ENCODE results near the gene AFAP1. TPM values are rescaled to one million over a fixed set of nuclear protein-coding genes. Genes with fewer than 3 reads are reported as not detected.
"Not testable (repeated sequence)": the region's sequence is repeated elsewhere in the genome, so short reads cannot be mapped to it uniquely, and the experiment has no call there.

Gene AFAP1
- total and polyA plus RNA-seq, 2 donors (not counting 1 experiment from before 2014, with no cell fraction given) = 0.03 to 0.44 TPM

DNA sequence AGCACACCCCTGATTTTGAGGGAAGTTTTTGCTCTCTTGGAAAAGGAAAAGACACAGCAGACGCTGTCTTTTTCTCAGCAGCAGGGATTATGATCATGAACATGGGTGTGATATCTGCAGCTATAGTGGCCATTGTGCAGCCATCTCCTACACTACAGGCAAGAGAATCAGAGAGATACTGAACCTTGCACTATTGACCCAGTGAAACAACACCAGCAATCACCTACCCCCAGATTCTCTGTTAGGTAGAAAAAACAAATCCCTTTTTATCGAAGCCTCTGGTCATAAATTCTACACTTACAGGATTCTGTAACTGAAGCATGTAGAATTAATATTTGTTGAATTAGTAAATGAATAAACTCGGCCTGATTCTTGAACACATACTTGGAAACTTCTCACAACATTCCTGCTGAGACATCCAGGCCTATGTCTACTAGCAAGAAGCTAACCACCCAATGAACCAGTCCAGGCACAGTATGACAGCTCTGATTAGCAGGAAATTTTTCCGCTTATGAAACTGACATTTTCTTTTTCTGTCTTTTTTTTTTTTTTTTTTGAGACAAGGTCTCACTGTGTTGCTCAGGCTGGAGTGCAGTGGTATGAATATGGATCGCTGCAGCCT is 5.0 kb upstream of the AFAP1 start:
- Mint-ChIP-seq H3K4me3 (no peak overlapping the region), H3K4me1 (peaks cover 1% of the 10 kb centered on the region), H3K9me3 (ENCODE audit: insufficient read depth) (no peaks in the 10 kb centered on the region), H3K27me3 (peaks cover 40% of the 10 kb centered on the region), H3K27ac (no peak overlapping the region)
- peaks cover 0 to 9% (median 3%) of the 10 kb centered on the region in 3 donors for H3K9me3 ChIP-seq (ENCODE audit: control extremely low read depth in 1 of 3, control insufficient read depth in 2 of 3, insufficient read depth in 1 of 3, low read length in 2 of 3)
- H3K27me3 ChIP-seq (replicated peaks in 1 of 4; ENCODE audit: control extremely low read depth in 1 of 4, control insufficient read depth in 3 of 4, insufficient read depth in 4 of 4, low read length in 3 of 4) = peaks cover 0 to 5% (median 0%) of the 10 kb centered on the region in 4 experiments
- no peak overlapping the region for H3K4me2 ChIP-seq (replicated peaks; ENCODE audit: low read depth, low read length, poor library complexity, severe bottlenecking)
- no peaks in the 10 kb centered on the region for H4K20me1 ChIP-seq (ENCODE audit: control insufficient read depth, insufficient read depth, low read length, poor library complexity, severe bottlenecking)
- no CpG with 5 or more reads among the region's 5 CpGs for WGBS (ENCODE audit: insufficient coverage)
- TF ChIP-seq EZH2 (IDR thresholded peaks at IDR 0.05; ENCODE audit: borderline replicate concordance, insufficient read depth, low read depth, low read length, poor library complexity, severe bottlenecking) = no peak
- TF ChIP-seq, protein P1, sequence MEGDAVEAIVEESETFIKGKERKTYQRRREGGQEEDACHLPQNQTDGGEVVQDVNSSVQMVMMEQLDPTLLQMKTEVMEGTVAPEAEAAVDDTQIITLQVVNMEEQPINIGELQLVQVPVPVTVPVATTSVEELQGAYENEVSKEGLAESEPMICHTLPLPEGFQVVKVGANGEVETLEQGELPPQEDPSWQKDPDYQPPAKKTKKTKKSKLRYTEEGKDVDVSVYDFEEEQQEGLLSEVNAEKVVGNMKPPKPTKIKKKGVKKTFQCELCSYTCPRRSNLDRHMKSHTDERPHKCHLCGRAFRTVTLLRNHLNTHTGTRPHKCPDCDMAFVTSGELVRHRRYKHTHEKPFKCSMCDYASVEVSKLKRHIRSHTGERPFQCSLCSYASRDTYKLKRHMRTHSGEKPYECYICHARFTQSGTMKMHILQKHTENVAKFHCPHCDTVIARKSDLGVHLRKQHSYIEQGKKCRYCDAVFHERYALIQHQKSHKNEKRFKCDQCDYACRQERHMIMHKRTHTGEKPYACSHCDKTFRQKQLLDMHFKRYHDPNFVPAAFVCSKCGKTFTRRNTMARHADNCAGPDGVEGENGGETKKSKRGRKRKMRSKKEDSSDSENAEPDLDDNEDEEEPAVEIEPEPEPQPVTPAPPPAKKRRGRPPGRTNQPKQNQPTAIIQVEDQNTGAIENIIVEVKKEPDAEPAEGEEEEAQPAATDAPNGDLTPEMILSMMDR (IDR thresholded peaks at IDR 0.05) = no peak
- H3K79me2 ChIP-seq (ENCODE audit: control insufficient read depth, insufficient read depth, low read length) = no peaks in the 10 kb centered on the region
- H3K9ac ChIP-seq (ENCODE audit: low read length) = no peak overlapping the region
- no peaks in the 10 kb centered on the region for H3K4me1 ChIP-seq (ENCODE audit: control insufficient read depth in 2 of 2, insufficient read depth in 2 of 2, low read length in 2 of 2)
- H2AFZ ChIP-seq (ENCODE audit: insufficient read depth, low read depth, low read length, poor library complexity, severe bottlenecking) = no peak overlapping the region
- H3K4me3 ChIP-seq (ENCODE audit: control extremely low read depth in 1 of 5, extremely low read depth in 1 of 5, insufficient read depth in 1 of 5, low read depth in 2 of 5, low read length in 4 of 5) = no peak overlapping the region
- ChIA-PET POLR2A (no interaction called here), CTCF (no interaction called here)
- DNase-seq = no peak
- intact Hi-C loops (cut with micrococcal nuclease) = no loop called here
- H3K27ac ChIP-seq (ENCODE audit: low read length in 2 of 2) = no peak overlapping the region
- ATAC-seq (ENCODE audit: low read depth) = no peak
- H3K36me3 ChIP-seq (replicated peaks in 1 of 2; ENCODE audit: control extremely low read depth in 1 of 2, control insufficient read depth in 1 of 2, extremely low read depth in 1 of 2, insufficient read depth in 2 of 2, low read length in 1 of 2) = no peaks in the 10 kb centered on the region

DNA sequence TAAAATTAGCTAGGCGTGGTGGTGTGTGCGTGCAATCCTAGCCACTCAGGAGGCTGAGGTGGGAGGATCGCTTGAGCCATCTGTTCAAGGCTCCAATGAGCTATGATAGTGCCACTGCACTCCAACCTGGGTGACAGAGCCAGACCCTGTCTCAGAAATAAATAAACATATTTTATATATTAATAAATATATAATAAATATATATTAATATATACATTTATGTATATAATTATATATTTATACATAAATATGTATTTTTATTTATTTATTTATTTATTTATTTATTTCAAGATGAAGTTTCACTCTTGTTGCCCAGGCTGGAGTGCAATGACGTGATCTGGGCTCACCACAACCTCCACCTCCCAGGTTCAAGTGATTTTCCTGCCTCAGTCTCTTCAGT is 4.0 kb upstream of the AFAP1 start:
- H3K27ac Mint-ChIP-seq; H3K9ac ChIP-seq (ENCODE audit: low read length); H4K20me1 ChIP-seq (ENCODE audit: control insufficient read depth, insufficient read depth, low read length, poor library complexity, severe bottlenecking); H3K4me2 ChIP-seq (replicated peaks; ENCODE audit: low read depth, low read length, poor library complexity, severe bottlenecking); H3K4me3 ChIP-seq (ENCODE audit: control extremely low read depth in 1 of 5, extremely low read depth in 1 of 5, insufficient read depth in 1 of 5, low read depth in 2 of 5, low read length in 4 of 5); H3K27ac ChIP-seq (ENCODE audit: low read length in 2 of 2); H3K27me3 ChIP-seq (replicated peaks in 1 of 4; ENCODE audit: control extremely low read depth in 1 of 4, control insufficient read depth in 3 of 4, insufficient read depth in 4 of 4, low read length in 3 of 4); ATAC-seq (ENCODE audit: low read depth); H2AFZ ChIP-seq (ENCODE audit: insufficient read depth, low read depth, low read length, poor library complexity, severe bottlenecking); H3K79me2 ChIP-seq (ENCODE audit: control insufficient read depth, insufficient read depth, low read length); H3K4me3 Mint-ChIP-seq; DNase-seq; H3K4me1 ChIP-seq (ENCODE audit: control insufficient read depth in 2 of 2, insufficient read depth in 2 of 2, low read length in 2 of 2); CTCF ChIA-PET; H3K36me3 ChIP-seq (replicated peaks in 1 of 2; ENCODE audit: control extremely low read depth in 1 of 2, control insufficient read depth in 1 of 2, extremely low read depth in 1 of 2, insufficient read depth in 2 of 2, low read length in 1 of 2); H3K4me1 Mint-ChIP-seq; H3K9me3 Mint-ChIP-seq (ENCODE audit: insufficient read depth); POLR2A ChIA-PET; intact Hi-C loops (cut with micrococcal nuclease): not testable (repeated sequence)
- H3K9me3 ChIP-seq (ENCODE audit: control extremely low read depth in 1 of 3, control insufficient read depth in 2 of 3, insufficient read depth in 1 of 3, low read length in 2 of 3) = peaks cover 0 to 12% (median 3%) of the 10 kb centered on the region in 3 donors
- WGBS (ENCODE audit: insufficient coverage) = 100% methylated on average over 3 of the region's 4 CpGs
- peaks cover 31% of the 10 kb centered on the region for H3K27me3 Mint-ChIP-seq

Data from B cell (primary cell).